RWPE1 (cell line): ENCODE measurements around the gene PPDPF.

Experiments
- CTCF ChIA-PET: fragments of 350-600 bp; sonication (Branson Sonifier 250); formaldehyde crosslinking; extraction: SDS; loops from one replicate; lab custom pipeline; 2021; lab: Yijun Ruan, JAX
- POLR2A ChIA-PET: fragments of 400-600 bp; formaldehyde crosslinking; extraction: SDS; loops from one replicate; lab custom pipeline; 2020; ENCODE audit warnings: antibody characterized with exemption; ENCODE audit not compliant: low non-redundant PET; lab: Yijun Ruan, JAX
- DNase-seq: peaks from one replicate; pipeline ENCODE4 v3.0.0; 2012; ENCODE audit warnings: low spot score
- H3K27ac ChIP-seq: fragments of 450-650 bp; 2 replicates; pipeline ENCODE4 v1.5.1; 2017
- CTCF ChIP-seq: fragments of 450-650 bp; conservative IDR thresholded peaks from 2 replicates; pipeline ENCODE4 v1.5.1; 2017; ENCODE audit warnings: low read depth, mild to moderate bottlenecking

Gene PPDPF

DNA sequence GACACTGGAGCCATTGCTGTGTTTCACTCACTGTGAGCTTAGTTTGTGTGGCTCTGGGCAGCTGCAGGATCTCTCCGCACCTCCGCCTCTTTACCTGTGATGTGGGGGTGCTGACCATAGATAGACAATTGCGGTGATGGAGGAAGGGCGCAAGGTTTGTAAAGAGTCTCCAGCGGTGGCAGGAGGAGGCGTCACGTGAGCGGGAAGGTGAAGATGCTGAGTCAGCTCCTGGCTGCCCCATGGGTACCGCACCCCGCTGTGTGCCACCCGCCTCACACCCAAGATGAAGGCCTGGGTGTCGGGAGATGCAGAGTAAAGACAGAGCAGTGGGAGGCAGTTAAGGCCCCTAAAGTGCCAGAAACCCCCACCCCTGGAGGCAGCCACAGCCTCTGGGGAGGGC lies 39.1 kb upstream of the PPDPF start:
- H3K27ac ChIP-seq = no peak overlapping the region
- POLR2A ChIA-PET = interaction anchor here (0.6 kb wide), 1 partner anchor 293 kb away, joined by 3 read pairs; no protein-coding TSS in a partner anchor
- TF ChIP-seq CTCF = no peak
- CTCF ChIA-PET = interaction anchor here (0.6 to 1.4 kb wide), 3 partner anchors 14 to 39 kb away, joined by 3 to 8 read pairs (median 4); no protein-coding TSS in a partner anchor
- no peak for DNase-seq

GRCh38 chr20:63482021-63482587 lies 38.5 kb upstream of the PPDPF start:
- DNase-seq = no peak
- ChIA-PET POLR2A (no interaction called here), CTCF (interaction anchor here (0.5 to 1.4 kb wide), 4 partner anchors 14 to 83 kb away, joined by 3 to 4 read pairs (median 4); no protein-coding TSS in a partner anchor)
- no peak overlapping the region for H3K27ac ChIP-seq
- TF ChIP-seq CTCF = no peak

GRCh38 chr20:63483834-63484233 lies 36.7 kb upstream of the PPDPF start:
- POLR2A ChIA-PET = interaction anchor here (0.6 to 0.7 kb wide), 2 partner anchors 42 to 367 kb away, joined by 3 to 6 read pairs; no protein-coding TSS in a partner anchor
- no peak for DNase-seq
- CTCF ChIA-PET = interaction anchor here (0.6 to 2.2 kb wide), 7 partner anchors 12 to 1424 kb away, joined by 3 to 11 read pairs (median 3); no protein-coding TSS in a partner anchor
- no peak overlapping the region for H3K27ac ChIP-seq
- no peak for TF ChIP-seq CTCF

DNA sequence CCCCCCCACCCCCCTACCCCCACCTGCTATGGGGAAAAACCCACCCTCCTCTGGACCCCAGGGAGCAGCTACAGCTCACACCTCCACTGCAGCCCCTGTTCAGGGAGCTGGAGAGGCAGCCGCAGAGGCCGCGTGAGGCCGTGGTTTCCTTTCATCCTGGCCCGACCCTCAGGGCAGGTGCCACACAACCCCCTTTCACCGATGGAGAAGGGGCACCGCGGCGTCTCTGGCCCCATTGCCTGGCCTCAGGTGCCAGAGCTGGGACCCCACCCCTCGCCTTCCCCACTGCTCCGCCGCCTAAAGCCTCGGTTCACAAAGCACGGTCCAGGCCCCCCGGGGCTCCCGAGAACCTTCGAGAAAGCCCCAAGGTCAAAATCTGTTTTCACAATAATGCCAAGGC lies 36.3 kb upstream of the PPDPF start:
- ChIA-PET CTCF (interaction anchor here (0.6 to 2.2 kb wide), 6 partner anchors 12 to 185 kb away, joined by 3 to 11 read pairs (median 3); no protein-coding TSS in a partner anchor), POLR2A (interaction anchor here (0.7 kb wide), 1 partner anchor 368 kb away, joined by 3 read pairs; no protein-coding TSS in a partner anchor)
- TF ChIP-seq CTCF = no peak
- H3K27ac ChIP-seq = no peak overlapping the region
- no peak for DNase-seq

DNA sequence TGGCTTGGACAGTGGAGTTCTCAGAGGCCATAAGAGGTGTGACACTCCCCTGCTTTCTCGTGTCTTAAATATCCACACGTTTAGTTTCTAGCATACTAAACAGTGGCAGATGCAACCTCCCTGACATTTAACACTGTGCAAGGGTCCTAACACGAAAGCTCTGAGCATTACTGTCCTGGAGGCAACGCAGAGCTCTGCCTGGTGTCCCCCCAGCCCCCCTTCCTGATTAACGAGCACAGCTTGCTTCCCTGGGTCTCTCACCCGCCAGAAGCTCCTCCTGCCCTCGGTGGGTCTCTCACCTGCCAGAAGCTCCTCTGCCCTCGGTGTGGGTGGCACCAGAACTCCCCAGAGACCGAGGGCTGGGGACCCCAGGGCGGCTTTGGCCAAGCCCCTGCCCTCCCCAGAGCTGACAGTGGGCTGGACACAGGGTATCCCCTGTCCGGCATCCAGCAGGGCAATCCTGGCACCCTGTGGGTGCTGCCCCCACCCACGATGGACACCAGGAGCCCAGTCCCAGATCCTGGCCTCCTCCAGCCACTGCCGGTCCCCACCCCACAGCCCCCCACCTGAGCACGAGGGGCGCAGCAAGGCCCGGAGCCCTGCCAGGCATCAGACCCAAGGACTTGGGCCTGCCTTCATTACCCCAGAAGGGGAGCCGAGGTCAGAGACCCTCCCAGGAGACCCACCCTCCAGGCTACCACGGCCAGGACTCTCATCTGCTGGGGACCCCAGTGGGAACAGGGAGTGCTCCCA lies 35.7 kb upstream of the PPDPF start:
- POLR2A ChIA-PET = no interaction called here
- no peak for TF ChIP-seq CTCF
- no peak for DNase-seq
- no peak overlapping the region for H3K27ac ChIP-seq
- CTCF ChIA-PET = interaction anchor here (1.0 to 2.2 kb wide), 3 partner anchors 11 to 175 kb away, joined by 3 to 11 read pairs (median 8); no protein-coding TSS in a partner anchor

DNA sequence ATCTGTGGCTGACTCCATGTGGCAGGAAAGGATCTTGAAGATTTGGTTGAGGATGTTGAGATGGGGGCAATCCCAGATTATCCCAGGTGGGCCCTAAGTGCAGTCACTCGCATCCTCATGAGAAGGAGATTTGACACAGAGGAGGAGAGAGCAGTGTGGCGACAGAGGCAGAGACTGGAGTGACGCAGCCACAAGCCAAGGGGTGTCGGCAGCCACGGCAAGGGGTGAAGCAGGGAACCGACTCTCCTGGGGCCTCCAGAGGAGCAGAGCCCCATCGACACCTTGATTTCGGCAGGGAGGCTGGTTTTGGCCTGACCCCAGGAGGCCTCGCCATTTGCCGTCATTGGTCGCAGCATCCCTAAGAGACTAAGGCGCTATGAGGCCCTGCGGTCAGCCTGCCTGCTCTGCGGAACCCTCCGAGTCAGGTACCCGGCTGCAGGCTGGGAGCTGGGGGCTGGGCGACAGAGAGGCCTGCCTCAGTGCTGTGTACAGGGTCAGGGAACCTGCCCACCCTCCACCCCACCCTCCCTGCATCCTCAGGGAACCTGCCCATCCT lies 34.2 kb upstream of the PPDPF start:
- no peak for DNase-seq
- no peak for TF ChIP-seq CTCF
- CTCF ChIA-PET = no interaction called here
- POLR2A ChIA-PET = no interaction called here
- no peak overlapping the region for H3K27ac ChIP-seq
